WTC11 (cell line): ENCODE measurements around the gene BSN.

Experiments
- CREB1 ChIP-seq: sonication (generic); formaldehyde crosslinking; IDR thresholded peaks from 2 replicates; pipeline ENCODE4 v1.8.0; 2023; ENCODE audit warnings: mild to moderate bottlenecking, missing genetic modification reagents
- CREM ChIP-seq: sonication (generic); formaldehyde crosslinking; IDR thresholded peaks from 2 replicates; pipeline ENCODE4 v1.8.1; 2022; ENCODE audit warnings: mild to moderate bottlenecking, missing genetic modification reagents, moderate library complexity
- JUN ChIP-seq: sonication (generic); formaldehyde crosslinking; IDR thresholded peaks from 2 replicates; pipeline ENCODE4 v1.8.0; 2023; ENCODE audit warnings: mild to moderate bottlenecking, missing genetic modification reagents
- TCF7 ChIP-seq: sonication (generic); formaldehyde crosslinking; IDR thresholded peaks from 2 replicates; pipeline ENCODE4 v1.8.0; 2022; ENCODE audit warnings: mild to moderate bottlenecking, low read depth, missing genetic modification reagents, moderate library complexity

DNA sequence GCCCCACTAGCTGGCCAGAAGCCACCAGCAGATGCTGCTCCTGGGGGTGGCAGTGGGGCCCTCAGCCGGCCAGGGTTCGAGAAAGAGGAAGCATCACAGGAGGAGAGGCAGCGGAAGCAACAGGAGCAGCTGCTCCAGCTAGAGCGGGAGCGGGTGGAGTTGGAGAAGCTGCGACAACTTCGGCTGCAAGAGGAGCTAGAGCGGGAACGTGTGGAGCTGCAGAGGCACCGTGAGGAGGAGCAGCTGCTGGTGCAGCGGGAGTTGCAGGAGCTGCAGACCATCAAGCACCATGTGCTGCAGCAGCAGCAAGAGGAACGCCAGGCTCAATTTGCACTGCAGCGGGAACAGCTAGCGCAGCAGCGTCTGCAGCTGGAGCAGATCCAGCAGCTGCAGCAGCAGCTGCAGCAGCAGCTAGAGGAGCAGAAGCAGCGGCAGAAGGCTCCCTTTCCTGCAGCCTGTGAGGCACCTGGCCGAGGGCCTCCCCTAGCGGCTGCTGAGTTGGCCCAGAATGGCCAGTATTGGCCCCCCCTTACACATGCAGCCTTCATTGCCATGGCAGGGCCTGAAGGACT lies 102.3 kb downstream of the BSN start:
- TF ChIP-seq TCF7 (CRISPR knock-in tag), result no peak
- no peak for TF ChIP-seq JUN (CRISPR knock-in tag)
- TF ChIP-seq CREM, result no peak
- no peak for TF ChIP-seq CREB1 (CRISPR knock-in tag)
